Heart left ventricle (tissue), 13 donors: Measurements from ENCODE around the gene NME3.

Source experiments
- POLR2A ChIP-seq, 2 donors: fragments of 450-650 bp; IDR thresholded peaks; one replicate each; pipeline ENCODE4 v1.6.1; 2017; ENCODE audit warnings: antibody characterized with exemption in 2 of 2, mild to moderate bottlenecking in 2 of 2, moderate library complexity in 2 of 2
- TF ChIP-seq, protein P1 (sequence below), 12 donors: fragments of 200-600 bp; sonication (generic) in 4 of 12; IDR thresholded peaks; one replicate each; pipeline versions ENCODE4 v1.5.0 to v1.8.0; 2018 to 2022; ENCODE audit warnings: antibody characterized with exemption in 12 of 12, mild to moderate bottlenecking in 5 of 12
- donor health status: ischemic (EF 13 %, LVEDD 7.1; RV severe dilation, severe dysfunction).
- donor health status: DM: no; HTN: yes; CAD: no.
- donor health status: DM: no; HTN: no; CAD: no.
- donor health status: ischemic (EF 25% LVEDD 6.9; RV normal size, moderate dysfunction).
- donor health status: ischemic (EF 25% LVEDD 5.7; RV mildly dilated, moderate dysfunction).
- donor health status: ischemic (EF 35%, LVEDD 5.7; RV mildly dilated, moderate dysfunction).
- donor health status: nonischemic (EF 11% LVEDD 7.7; RV severe dilation, severe dysfunction).
- donor health status: DM: yes; HTN: yes; CAD: no.
- donor health status: PGD.
- donor health status: ischemic (EF 29% LVEDD 5.4; RV normal size, mild dysfunction).
- donor health status: nonischemic (EF 23%, LVEDD 6.1; RV moderate dilation, normal function).

DNA sequence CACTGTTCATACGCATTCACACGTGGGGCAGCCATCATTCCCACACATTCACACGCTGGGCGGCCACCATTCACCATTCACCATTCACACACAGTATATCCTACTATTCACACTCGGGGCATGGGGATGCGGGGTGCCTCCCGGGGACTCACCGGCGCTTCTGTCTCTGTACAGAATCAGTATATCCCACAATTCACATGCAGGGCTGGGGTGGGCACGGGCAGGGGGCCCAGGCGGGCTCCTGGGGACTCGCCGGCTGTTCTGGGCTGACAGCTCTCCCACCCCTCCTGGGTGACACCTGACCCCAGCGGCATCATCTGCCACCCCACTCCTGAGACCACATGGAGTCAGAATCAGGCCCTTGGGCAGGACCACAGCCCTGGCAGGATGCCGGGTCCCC, 9.6 kb downstream of the NME3 start:
- TF ChIP-seq, protein P1, sequence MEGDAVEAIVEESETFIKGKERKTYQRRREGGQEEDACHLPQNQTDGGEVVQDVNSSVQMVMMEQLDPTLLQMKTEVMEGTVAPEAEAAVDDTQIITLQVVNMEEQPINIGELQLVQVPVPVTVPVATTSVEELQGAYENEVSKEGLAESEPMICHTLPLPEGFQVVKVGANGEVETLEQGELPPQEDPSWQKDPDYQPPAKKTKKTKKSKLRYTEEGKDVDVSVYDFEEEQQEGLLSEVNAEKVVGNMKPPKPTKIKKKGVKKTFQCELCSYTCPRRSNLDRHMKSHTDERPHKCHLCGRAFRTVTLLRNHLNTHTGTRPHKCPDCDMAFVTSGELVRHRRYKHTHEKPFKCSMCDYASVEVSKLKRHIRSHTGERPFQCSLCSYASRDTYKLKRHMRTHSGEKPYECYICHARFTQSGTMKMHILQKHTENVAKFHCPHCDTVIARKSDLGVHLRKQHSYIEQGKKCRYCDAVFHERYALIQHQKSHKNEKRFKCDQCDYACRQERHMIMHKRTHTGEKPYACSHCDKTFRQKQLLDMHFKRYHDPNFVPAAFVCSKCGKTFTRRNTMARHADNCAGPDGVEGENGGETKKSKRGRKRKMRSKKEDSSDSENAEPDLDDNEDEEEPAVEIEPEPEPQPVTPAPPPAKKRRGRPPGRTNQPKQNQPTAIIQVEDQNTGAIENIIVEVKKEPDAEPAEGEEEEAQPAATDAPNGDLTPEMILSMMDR (IDR thresholded peaks at IDR 0.05): no peak
- no peak for TF ChIP-seq POLR2A (IDR thresholded peaks at IDR 0.05)
